ENCODE measurements around the gene C1orf159.

GRCh38 chr1:1088029-1088800 lies 27.7 kb downstream of the C1orf159 start:
- no peak for TF ChIP-seq CTCF (IDR thresholded peaks at IDR 0.05)
- no peak for TF ChIP-seq POLR2AphosphoS5 (IDR thresholded peaks at IDR 0.05)
- TF ChIP-seq POLR2A (IDR thresholded peaks at IDR 0.05), result no peak

All from sigmoid colon (tissue), 4 donors.